ENCODE results near the gene FMNL2. TPM values are rescaled to one million over a fixed set of nuclear protein-coding genes. Genes with fewer than 3 reads are reported as not detected.

The FMNL2 gene
- total and polyA plus RNA-seq, 4 donors = 1.5 to 9.3 (median 5.1) TPM

GRCh38 chr2:152686321-152686720, 351.3 kb downstream of the FMNL2 start:
- Histone ChIP-seq H3K9ac (ENCODE audit: low read depth in 1 of 2, low read length in 2 of 2) (no peak overlapping the region), H3K36me3 (ENCODE audit: control insufficient read depth in 4 of 4, insufficient read depth in 3 of 4, low read depth in 1 of 4, low read length in 3 of 4) (peaks cover 0 to 5% (median 1%) of the 10 kb centered on the region in 4 donors), H3K4me3 (ENCODE audit: low read depth in 1 of 3, low read length in 3 of 3) (no peak overlapping the region), H3K9me3 (ENCODE audit: control insufficient read depth in 4 of 4, low read length in 3 of 4) (no peaks in the 10 kb centered on the region), H3K27ac (ENCODE audit: low read depth in 1 of 2, low read length in 2 of 2) (no peak overlapping the region), H3K27me3 (ENCODE audit: control insufficient read depth in 4 of 4, insufficient read depth in 4 of 4, low read length in 3 of 4) (no peaks in the 10 kb centered on the region), H3K4me1 (ENCODE audit: control insufficient read depth in 4 of 4, insufficient read depth in 4 of 4, low read length in 3 of 4) (no peaks in the 10 kb centered on the region)
- no peak for DNase-seq (ENCODE audit: low spot score)
- TF ChIP-seq EGR1 (IDR thresholded peaks at IDR 0.05; ENCODE audit: low read depth in 2 of 2) = no peak
- no peak for TF ChIP-seq TAF1 (conservative IDR thresholded peaks at IDR 0.05)
- no peak for TF ChIP-seq SP1 (IDR thresholded peaks at IDR 0.05)

- no peak for DNase-seq (ENCODE audit: low spot score)
- 93% methylated on average over 4 of the region's 4 CpGs for WGBS
- Histone ChIP-seq H3K27ac (ENCODE audit: low read depth in 1 of 2, low read length in 2 of 2) (no peak overlapping the region), H3K4me1 (ENCODE audit: control insufficient read depth in 4 of 4, insufficient read depth in 4 of 4, low read length in 3 of 4) (peaks cover 0 to 6% (median 0%) of the 10 kb centered on the region in 4 donors), H3K36me3 (ENCODE audit: control insufficient read depth in 4 of 4, insufficient read depth in 3 of 4, low read depth in 1 of 4, low read length in 3 of 4) (peaks cover 2 to 15% (median 4%) of the 10 kb centered on the region in 4 donors), H3K4me3 (ENCODE audit: low read depth in 1 of 3, low read length in 3 of 3) (no peak overlapping the region), H3K27me3 (ENCODE audit: control insufficient read depth in 4 of 4, insufficient read depth in 4 of 4, low read length in 3 of 4) (no peaks in the 10 kb centered on the region), H3K9ac (ENCODE audit: low read depth in 1 of 2, low read length in 2 of 2) (no peak overlapping the region), H3K9me3 (ENCODE audit: control insufficient read depth in 4 of 4, low read length in 3 of 4) (no peaks in the 10 kb centered on the region)
- no peak for TF ChIP-seq ZBTB33 (IDR thresholded peaks at IDR 0.05)
- no peak for TF ChIP-seq CTCF (IDR thresholded peaks at IDR 0.05; ENCODE audit: low read depth, low read length, missing input control)
- no peak for TF ChIP-seq RAD21 (IDR thresholded peaks at IDR 0.05)
- no peak for TF ChIP-seq RXRA (IDR thresholded peaks at IDR 0.05)
- no peak for TF ChIP-seq ATF3 (IDR thresholded peaks at IDR 0.05)
- no peak for TF ChIP-seq GABPA (IDR thresholded peaks at IDR 0.05 in 1 of 2, conservative IDR thresholded peaks at IDR 0.05 in 1 of 2)
- no peak for TF ChIP-seq FOXA2 (IDR thresholded peaks at IDR 0.05)
- TF ChIP-seq, protein P1, sequence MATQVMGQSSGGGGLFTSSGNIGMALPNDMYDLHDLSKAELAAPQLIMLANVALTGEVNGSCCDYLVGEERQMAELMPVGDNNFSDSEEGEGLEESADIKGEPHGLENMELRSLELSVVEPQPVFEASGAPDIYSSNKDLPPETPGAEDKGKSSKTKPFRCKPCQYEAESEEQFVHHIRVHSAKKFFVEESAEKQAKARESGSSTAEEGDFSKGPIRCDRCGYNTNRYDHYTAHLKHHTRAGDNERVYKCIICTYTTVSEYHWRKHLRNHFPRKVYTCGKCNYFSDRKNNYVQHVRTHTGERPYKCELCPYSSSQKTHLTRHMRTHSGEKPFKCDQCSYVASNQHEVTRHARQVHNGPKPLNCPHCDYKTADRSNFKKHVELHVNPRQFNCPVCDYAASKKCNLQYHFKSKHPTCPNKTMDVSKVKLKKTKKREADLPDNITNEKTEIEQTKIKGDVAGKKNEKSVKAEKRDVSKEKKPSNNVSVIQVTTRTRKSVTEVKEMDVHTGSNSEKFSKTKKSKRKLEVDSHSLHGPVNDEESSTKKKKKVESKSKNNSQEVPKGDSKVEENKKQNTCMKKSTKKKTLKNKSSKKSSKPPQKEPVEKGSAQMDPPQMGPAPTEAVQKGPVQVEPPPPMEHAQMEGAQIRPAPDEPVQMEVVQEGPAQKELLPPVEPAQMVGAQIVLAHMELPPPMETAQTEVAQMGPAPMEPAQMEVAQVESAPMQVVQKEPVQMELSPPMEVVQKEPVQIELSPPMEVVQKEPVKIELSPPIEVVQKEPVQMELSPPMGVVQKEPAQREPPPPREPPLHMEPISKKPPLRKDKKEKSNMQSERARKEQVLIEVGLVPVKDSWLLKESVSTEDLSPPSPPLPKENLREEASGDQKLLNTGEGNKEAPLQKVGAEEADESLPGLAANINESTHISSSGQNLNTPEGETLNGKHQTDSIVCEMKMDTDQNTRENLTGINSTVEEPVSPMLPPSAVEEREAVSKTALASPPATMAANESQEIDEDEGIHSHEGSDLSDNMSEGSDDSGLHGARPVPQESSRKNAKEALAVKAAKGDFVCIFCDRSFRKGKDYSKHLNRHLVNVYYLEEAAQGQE (IDR thresholded peaks at IDR 0.05) = no peak
- no peak for TF ChIP-seq TAF1 (conservative IDR thresholded peaks at IDR 0.05)
- no peak for TF ChIP-seq NR2F2 (IDR thresholded peaks at IDR 0.05)
- TF ChIP-seq JUND (IDR thresholded peaks at IDR 0.05) = no peak
- TF ChIP-seq HNF4A (conservative IDR thresholded peaks at IDR 0.05) = no peak
- TF ChIP-seq YY1 (IDR thresholded peaks at IDR 0.05) = no peak
- TF ChIP-seq SP1 (IDR thresholded peaks at IDR 0.05) = no peak
- TF ChIP-seq, protein P2, sequence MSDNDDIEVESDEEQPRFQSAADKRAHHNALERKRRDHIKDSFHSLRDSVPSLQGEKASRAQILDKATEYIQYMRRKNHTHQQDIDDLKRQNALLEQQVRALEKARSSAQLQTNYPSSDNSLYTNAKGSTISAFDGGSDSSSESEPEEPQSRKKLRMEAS (IDR thresholded peaks at IDR 0.05) = no peak
- TF ChIP-seq EGR1 (IDR thresholded peaks at IDR 0.05; ENCODE audit: low read depth in 2 of 2) = no peak
- TF ChIP-seq FOXA1 (IDR thresholded peaks at IDR 0.05) = no peak
- no peak for TF ChIP-seq HNF4G (IDR thresholded peaks at IDR 0.05)
These were observed 358.1 kb downstream of the FMNL2 start for GRCh38 chr2:152693033-152693432.
